WTC11 (cell line): ENCODE measurements around the gene NATD1. TPM values are rescaled to one million over a fixed set of nuclear protein-coding genes. Genes with fewer than 3 reads are reported as not detected.

Source experiments
- ATAC-seq: fragments of 200-7000 bp; cut with Tn5 transposase; 2 replicates; pipeline ENCODE4 v1.10.0; 2021; ENCODE audit warnings: mild to moderate bottlenecking, moderate library complexity
- CTCF ChIA-PET: fragments of 300-600 bp; sonication (Branson Sonifier 250); formaldehyde crosslinking; loops from one replicate; lab custom pipeline; 2021; ENCODE audit warnings: antibody characterized with exemption; lab: Charles Lee
- POLR2A ChIA-PET: fragments of 350-600 bp; sonication (Branson Sonifier 250); formaldehyde crosslinking; loops from one replicate; lab custom pipeline; 2021; ENCODE audit warnings: antibody characterized with exemption; lab: Charles Lee
- DNase-seq: peaks from one replicate; pipeline ENCODE4 v3.0.0; 2021; ENCODE audit warnings: low spot score
- H3K27ac Mint-ChIP-seq: 2 replicates; pipeline ENCODE4 v1.8.0; 2021; ENCODE audit warnings: mixed read lengths
- H3K27me3 Mint-ChIP-seq: 2 replicates; pipeline ENCODE4 v1.8.0; 2021; ENCODE audit warnings: low read depth, mild to moderate bottlenecking, moderate library complexity, mixed read lengths
- H3K36me3 Mint-ChIP-seq: 2 replicates; pipeline ENCODE4 v1.8.0; 2021; ENCODE audit warnings: mixed read lengths
- H3K4me1 Mint-ChIP-seq: 2 replicates; pipeline ENCODE4 v1.8.0; 2022; ENCODE audit warnings: mixed read lengths
- H3K4me3 Mint-ChIP-seq: 2 replicates; pipeline ENCODE4 v1.8.0; 2021; ENCODE audit warnings: mild to moderate bottlenecking, moderate library complexity, mixed read lengths
- H3K9me3 Mint-ChIP-seq: 2 replicates; pipeline ENCODE4 v1.8.0; 2021; ENCODE audit warnings: mixed read lengths
- CBFB ChIP-seq: sonication (generic); formaldehyde crosslinking; IDR thresholded peaks from 2 replicates; pipeline ENCODE4 v1.8.1; 2022; ENCODE audit warnings: mild to moderate bottlenecking, low read depth, missing genetic modification reagents
- EMX1 ChIP-seq: fragments of 250-450 bp; sonication (Bioruptor Pico); IDR thresholded peaks from 2 replicates; pipeline ENCODE4 v1.8.0; 2021; ENCODE audit warnings: mild to moderate bottlenecking
- FOXJ3 ChIP-seq: sonication (generic); formaldehyde crosslinking; IDR thresholded peaks from 2 replicates; pipeline ENCODE4 v1.9.0; 2021; ENCODE audit warnings: missing genetic modification reagents, mild to moderate bottlenecking, borderline replicate concordance
- FOXP4 ChIP-seq: sonication (generic); formaldehyde crosslinking; IDR thresholded peaks from 2 replicates; pipeline ENCODE4 v1.8.0; 2022; ENCODE audit warnings: mild to moderate bottlenecking, missing genetic modification reagents
- HMGA2 ChIP-seq: fragments of 250-450 bp; sonication (Bioruptor Pico); IDR thresholded peaks from 2 replicates; pipeline ENCODE4 v1.4.0; 2021; ENCODE audit warnings: mild to moderate bottlenecking, moderate library complexity
- NFE2L1 ChIP-seq: sonication (generic); formaldehyde crosslinking; IDR thresholded peaks from 2 replicates; pipeline ENCODE4 v1.8.1; 2023; ENCODE audit warnings: missing genetic modification reagents
- NR3C1 ChIP-seq: sonication (generic); formaldehyde crosslinking; conservative IDR thresholded peaks from 2 replicates; pipeline ENCODE4 v1.8.1; 2023; ENCODE audit warnings: low read depth, mild to moderate bottlenecking, missing genetic modification reagents
- PREB ChIP-seq: sonication (generic); formaldehyde crosslinking; IDR thresholded peaks from 2 replicates; pipeline ENCODE4 v1.8.1; 2022; ENCODE audit warnings: mild to moderate bottlenecking, missing genetic modification reagents, moderate library complexity, borderline replicate concordance
- TEAD1 ChIP-seq: sonication (generic); formaldehyde crosslinking; IDR thresholded peaks from 2 replicates; pipeline ENCODE4 v1.8.0; 2022; ENCODE audit warnings: mild to moderate bottlenecking, missing genetic modification reagents
- TP53 ChIP-seq: sonication (generic); formaldehyde crosslinking; IDR thresholded peaks from 2 replicates; pipeline ENCODE4 v1.8.1; 2023; ENCODE audit warnings: mild to moderate bottlenecking, missing genetic modification reagents
- ZBTB43 ChIP-seq: sonication (generic); formaldehyde crosslinking; IDR thresholded peaks from 2 replicates; pipeline ENCODE4 v1.8.1; 2023; ENCODE audit warnings: mild to moderate bottlenecking, missing genetic modification reagents
- ZNF219 ChIP-seq: sonication (generic); formaldehyde crosslinking; IDR thresholded peaks from 2 replicates; pipeline ENCODE4 v1.8.0; 2023; ENCODE audit warnings: missing genetic modification reagents, mild to moderate bottlenecking, borderline replicate concordance
- ZNF416 ChIP-seq: fragments of 250-450 bp; sonication (Bioruptor Pico); IDR thresholded peaks from 2 replicates; pipeline ENCODE4 v1.9.0; 2021; ENCODE audit warnings: mild to moderate bottlenecking, inconsistent platforms
- total RNA-seq: library from RNA; stranded (reverse); gene quantifications from 3 replicates; pipeline ENCODE4 v1.2.3, GENCODE V29; 2021
- TF ChIP-seq, protein P1 (sequence below): sonication (generic); formaldehyde crosslinking; IDR thresholded peaks from 2 replicates; pipeline ENCODE4 v1.8.0; 2022; ENCODE audit warnings: mild to moderate bottlenecking, missing genetic modification reagents
- TF ChIP-seq, protein P2 (sequence below): fragments of 250-450 bp; sonication (Bioruptor Pico); IDR thresholded peaks from 2 replicates; pipeline ENCODE4 v2.1.2; 2022; ENCODE audit warnings: mild to moderate bottlenecking, moderate library complexity
- TF ChIP-seq, protein P3 (sequence below): sonication (generic); formaldehyde crosslinking; IDR thresholded peaks from 2 replicates; pipeline ENCODE4 v1.8.0; 2023; ENCODE audit warnings: mild to moderate bottlenecking, missing genetic modification reagents
- TF ChIP-seq, protein P4 (sequence below): sonication (generic); formaldehyde crosslinking; IDR thresholded peaks from 2 replicates; pipeline ENCODE4 v1.8.0; 2022; ENCODE audit warnings: mild to moderate bottlenecking, missing genetic modification reagents
- TF ChIP-seq, protein P5 (sequence below): fragments of 200-600 bp; IDR thresholded peaks from 2 replicates; pipeline ENCODE4 v1.8.0; 2022; ENCODE audit warnings: antibody characterized with exemption

Gene NATD1
- total RNA-seq, 1 experiment from 2014 or later: 10.1 TPM

DNA sequence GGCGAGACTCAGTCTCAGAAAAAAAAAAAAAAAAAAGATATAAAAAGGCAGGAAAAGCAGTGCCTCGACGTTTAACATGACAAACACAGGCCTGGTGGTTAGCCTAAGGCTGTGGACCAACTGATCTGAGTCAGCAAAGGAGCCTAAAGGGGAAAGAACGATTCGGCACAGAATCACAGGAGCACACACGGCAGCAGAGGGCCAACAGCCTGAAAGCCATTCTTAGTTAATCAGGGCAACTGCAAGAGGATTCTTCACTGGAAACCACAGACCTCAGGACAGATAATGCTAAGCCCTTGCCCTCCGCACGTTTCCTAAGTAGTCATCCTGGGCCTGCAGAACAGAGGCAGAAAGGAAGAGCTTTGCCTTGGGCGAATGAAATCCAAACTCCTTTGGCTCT, 53.9 kb downstream of the NATD1 start (continued):
- TF ChIP-seq PREB (CRISPR knock-in tag) (no peak), EMX1 (CRISPR knock-in tag) (no peak), TP53 (no peak), ZBTB43 (CRISPR knock-in tag) (no peak), FOXJ3 (CRISPR knock-in tag) (no peak), ZNF416 (no peak)
- TF ChIP-seq, protein P1, sequence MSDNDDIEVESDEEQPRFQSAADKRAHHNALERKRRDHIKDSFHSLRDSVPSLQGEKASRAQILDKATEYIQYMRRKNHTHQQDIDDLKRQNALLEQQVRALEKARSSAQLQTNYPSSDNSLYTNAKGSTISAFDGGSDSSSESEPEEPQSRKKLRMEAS (CRISPR knock-in tag): no peak
- TF ChIP-seq, protein P2, sequence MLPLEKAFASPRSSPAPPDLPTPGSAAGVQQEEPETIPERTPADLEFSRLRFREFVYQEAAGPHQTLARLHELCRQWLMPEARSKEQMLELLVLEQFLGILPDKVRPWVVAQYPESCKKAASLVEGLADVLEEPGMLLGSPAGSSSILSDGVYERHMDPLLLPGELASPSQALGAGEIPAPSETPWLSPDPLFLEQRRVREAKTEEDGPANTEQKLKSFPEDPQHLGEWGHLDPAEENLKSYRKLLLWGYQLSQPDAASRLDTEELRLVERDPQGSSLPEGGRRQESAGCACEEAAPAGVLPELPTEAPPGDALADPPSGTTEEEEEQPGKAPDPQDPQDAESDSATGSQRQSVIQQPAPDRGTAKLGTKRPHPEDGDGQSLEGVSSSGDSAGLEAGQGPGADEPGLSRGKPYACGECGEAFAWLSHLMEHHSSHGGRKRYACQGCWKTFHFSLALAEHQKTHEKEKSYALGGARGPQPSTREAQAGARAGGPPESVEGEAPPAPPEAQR (CRISPR knock-in tag): no peak
- TF ChIP-seq, protein P3, sequence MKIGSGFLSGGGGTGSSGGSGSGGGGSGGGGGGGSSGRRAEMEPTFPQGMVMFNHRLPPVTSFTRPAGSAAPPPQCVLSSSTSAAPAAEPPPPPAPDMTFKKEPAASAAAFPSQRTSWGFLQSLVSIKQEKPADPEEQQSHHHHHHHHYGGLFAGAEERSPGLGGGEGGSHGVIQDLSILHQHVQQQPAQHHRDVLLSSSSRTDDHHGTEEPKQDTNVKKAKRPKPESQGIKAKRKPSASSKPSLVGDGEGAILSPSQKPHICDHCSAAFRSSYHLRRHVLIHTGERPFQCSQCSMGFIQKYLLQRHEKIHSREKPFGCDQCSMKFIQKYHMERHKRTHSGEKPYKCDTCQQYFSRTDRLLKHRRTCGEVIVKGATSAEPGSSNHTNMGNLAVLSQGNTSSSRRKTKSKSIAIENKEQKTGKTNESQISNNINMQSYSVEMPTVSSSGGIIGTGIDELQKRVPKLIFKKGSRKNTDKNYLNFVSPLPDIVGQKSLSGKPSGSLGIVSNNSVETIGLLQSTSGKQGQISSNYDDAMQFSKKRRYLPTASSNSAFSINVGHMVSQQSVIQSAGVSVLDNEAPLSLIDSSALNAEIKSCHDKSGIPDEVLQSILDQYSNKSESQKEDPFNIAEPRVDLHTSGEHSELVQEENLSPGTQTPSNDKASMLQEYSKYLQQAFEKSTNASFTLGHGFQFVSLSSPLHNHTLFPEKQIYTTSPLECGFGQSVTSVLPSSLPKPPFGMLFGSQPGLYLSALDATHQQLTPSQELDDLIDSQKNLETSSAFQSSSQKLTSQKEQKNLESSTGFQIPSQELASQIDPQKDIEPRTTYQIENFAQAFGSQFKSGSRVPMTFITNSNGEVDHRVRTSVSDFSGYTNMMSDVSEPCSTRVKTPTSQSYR (CRISPR knock-in tag): no peak

- no peak for TF ChIP-seq NR3C1 (CRISPR knock-in tag)
- TF ChIP-seq, protein P4, sequence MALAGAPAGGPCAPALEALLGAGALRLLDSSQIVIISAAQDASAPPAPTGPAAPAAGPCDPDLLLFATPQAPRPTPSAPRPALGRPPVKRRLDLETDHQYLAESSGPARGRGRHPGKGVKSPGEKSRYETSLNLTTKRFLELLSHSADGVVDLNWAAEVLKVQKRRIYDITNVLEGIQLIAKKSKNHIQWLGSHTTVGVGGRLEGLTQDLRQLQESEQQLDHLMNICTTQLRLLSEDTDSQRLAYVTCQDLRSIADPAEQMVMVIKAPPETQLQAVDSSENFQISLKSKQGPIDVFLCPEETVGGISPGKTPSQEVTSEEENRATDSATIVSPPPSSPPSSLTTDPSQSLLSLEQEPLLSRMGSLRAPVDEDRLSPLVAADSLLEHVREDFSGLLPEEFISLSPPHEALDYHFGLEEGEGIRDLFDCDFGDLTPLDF (CRISPR knock-in tag): no peak
- TF ChIP-seq ZNF219 (CRISPR knock-in tag): no peak
- no peak for TF ChIP-seq TEAD1
- H3K36me3 Mint-ChIP-seq: peaks cover 25% of the 10 kb centered on the region
- POLR2A ChIA-PET: interaction anchor here (0.6 kb wide), 1 partner anchor 81 kb away, joined by 3 read pairs; no protein-coding TSS in a partner anchor
- ATAC-seq (no peak), DNase-seq (no peak)
- CTCF ChIA-PET: interaction anchor here (0.7 kb wide), 1 partner anchor 140 kb away, joined by 5 read pairs; no protein-coding TSS in a partner anchor
- peak overlapping the region; percentile 92 for H3K27ac Mint-ChIP-seq
- H3K4me3 Mint-ChIP-seq: no peak overlapping the region
- no peaks in the 10 kb centered on the region for H3K9me3 Mint-ChIP-seq
- peaks cover 54% of the 10 kb centered on the region for H3K4me1 Mint-ChIP-seq
- no peaks in the 10 kb centered on the region for H3K27me3 Mint-ChIP-seq
Observed at GRCh38 chr17:21198411-21198810, 54.8 kb downstream of the NATD1 start.

- DNase-seq (no peak), ATAC-seq (no peak)
- H3K36me3 Mint-ChIP-seq: peaks cover 28% of the 10 kb centered on the region
- H3K9me3 Mint-ChIP-seq: no peaks in the 10 kb centered on the region
- H3K4me3 Mint-ChIP-seq: no peak overlapping the region
- CTCF ChIA-PET: no interaction called here
- peaks cover 53% of the 10 kb centered on the region for H3K4me1 Mint-ChIP-seq
- POLR2A ChIA-PET: interaction anchor here (0.6 kb wide), 1 partner anchor 20 kb away, joined by 4 read pairs; no protein-coding TSS in a partner anchor
- no peak overlapping the region for H3K27ac Mint-ChIP-seq
- H3K27me3 Mint-ChIP-seq: no peaks in the 10 kb centered on the region
- no peak for TF ChIP-seq FOXP4 (CRISPR knock-in tag)
- no peak for TF ChIP-seq ZNF416
- no peak for TF ChIP-seq CBFB (CRISPR knock-in tag)
- no peak for TF ChIP-seq NFE2L1 (CRISPR knock-in tag)
- TF ChIP-seq, protein P5, sequence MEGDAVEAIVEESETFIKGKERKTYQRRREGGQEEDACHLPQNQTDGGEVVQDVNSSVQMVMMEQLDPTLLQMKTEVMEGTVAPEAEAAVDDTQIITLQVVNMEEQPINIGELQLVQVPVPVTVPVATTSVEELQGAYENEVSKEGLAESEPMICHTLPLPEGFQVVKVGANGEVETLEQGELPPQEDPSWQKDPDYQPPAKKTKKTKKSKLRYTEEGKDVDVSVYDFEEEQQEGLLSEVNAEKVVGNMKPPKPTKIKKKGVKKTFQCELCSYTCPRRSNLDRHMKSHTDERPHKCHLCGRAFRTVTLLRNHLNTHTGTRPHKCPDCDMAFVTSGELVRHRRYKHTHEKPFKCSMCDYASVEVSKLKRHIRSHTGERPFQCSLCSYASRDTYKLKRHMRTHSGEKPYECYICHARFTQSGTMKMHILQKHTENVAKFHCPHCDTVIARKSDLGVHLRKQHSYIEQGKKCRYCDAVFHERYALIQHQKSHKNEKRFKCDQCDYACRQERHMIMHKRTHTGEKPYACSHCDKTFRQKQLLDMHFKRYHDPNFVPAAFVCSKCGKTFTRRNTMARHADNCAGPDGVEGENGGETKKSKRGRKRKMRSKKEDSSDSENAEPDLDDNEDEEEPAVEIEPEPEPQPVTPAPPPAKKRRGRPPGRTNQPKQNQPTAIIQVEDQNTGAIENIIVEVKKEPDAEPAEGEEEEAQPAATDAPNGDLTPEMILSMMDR: no peak
- TF ChIP-seq NR3C1 (CRISPR knock-in tag): no peak
- TF ChIP-seq HMGA2: no peak
Observed at GRCh38 chr17:21196126-21196525, 57.1 kb downstream of the NATD1 start.
